Measurements from ENCODE around the gene SMIM45.
"Not testable (repeated sequence)": the region's sequence is repeated elsewhere in the genome, so short reads cannot be mapped to it uniquely, and the experiment has no call there.

The SMIM45 gene

DNA sequence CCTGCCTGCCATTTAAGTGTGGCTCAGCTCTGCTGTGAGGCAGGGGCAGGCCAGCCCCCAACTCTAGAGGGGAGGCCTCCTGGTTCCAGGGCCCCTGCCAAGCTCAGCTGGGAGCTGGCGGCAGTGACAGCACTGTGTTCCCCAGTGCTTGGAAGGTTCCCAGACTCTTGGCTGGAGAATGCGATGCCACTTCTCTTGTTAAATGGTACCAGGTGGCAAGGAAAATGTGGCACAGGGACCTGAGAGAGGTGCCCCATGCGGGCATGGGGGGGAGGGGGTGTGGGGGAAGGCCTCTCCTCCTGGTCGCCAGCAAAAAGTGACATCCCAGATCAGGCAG is 17.0 kb upstream of the SMIM45 start:
- DNase-seq = peak in 9 of 14 donors; percentile 15 to 99 (median 25)

DNA sequence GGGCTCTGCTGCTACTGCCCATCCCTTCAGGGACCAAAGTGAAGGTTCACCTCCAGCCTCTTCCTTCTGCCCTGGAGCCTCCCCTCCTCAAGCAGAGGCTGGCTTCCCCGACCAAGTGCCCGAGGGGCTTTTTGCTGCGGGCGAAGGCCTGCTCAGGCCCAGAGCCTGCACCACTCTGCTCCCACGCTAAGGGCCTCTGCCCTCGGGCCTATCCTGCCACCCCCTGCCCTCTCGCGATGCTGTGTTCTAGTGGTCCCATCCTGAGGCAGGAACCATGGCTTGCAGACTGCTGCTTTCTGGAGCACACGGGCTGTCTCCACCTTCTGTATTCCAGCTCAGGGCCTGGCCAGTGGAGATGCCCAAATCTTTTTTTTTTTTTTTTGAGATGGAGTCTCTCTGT is 16.4 kb upstream of the SMIM45 start:
- no peak for DNase-seq

DNA sequence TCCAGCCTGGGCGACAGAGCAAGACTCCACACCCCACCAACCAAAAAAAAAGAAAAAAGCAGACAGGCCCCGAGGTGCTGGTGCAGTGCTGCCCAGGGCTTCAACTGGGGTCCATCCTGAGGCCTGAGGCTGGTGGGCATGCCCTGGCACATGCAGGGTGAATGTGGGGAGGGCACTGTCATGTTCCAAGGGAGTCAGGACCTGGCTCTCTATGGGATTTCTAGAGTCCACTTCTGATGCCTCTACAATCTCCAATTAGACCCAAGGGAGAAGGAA is 15.1 kb upstream of the SMIM45 start:
- DNase-seq = no peak

DNA sequence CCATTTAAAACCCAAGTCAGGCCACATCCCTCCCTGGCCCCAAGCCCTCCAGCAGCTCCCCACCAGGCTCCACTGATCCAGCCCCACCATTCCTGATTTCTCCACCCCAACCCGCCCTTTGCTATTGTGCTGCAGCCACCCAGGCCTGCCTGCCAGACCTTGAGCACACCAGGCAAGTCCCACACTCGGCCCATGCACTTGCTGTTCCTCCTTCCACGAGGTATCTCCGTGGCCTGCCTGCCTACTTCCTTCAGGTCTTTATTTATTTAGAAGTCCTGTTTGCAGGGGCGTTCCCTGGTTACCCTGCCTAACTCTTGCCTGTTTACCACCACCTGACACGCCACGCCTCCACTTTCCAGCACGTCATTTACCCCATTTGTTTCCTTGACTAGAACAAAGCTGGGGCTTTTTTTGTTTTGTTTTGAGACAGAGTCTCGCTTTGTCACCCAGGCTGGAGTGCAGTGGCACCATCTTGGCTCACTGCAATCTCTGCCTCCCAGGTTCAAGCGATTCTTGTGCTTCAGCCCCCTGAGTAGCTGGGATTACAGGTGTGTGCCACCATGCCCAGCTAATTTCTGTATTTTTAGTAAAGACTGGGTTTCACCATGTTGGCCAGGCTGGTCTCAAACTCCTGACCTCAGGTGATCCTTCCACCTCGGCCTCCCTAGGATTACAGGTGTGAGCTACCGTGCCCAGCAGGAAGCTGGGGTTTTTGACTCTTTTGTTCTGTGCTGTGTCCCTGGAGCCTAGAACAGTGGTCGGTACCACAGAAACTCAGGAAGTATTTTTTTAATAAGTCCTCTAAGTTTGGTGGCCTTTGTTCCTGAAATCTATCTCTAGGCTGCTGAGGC is 11.7 kb upstream of the SMIM45 start:
- DNase-seq = peak in 9 of 14 donors; percentile 14 to 71 (median 43)

DNA sequence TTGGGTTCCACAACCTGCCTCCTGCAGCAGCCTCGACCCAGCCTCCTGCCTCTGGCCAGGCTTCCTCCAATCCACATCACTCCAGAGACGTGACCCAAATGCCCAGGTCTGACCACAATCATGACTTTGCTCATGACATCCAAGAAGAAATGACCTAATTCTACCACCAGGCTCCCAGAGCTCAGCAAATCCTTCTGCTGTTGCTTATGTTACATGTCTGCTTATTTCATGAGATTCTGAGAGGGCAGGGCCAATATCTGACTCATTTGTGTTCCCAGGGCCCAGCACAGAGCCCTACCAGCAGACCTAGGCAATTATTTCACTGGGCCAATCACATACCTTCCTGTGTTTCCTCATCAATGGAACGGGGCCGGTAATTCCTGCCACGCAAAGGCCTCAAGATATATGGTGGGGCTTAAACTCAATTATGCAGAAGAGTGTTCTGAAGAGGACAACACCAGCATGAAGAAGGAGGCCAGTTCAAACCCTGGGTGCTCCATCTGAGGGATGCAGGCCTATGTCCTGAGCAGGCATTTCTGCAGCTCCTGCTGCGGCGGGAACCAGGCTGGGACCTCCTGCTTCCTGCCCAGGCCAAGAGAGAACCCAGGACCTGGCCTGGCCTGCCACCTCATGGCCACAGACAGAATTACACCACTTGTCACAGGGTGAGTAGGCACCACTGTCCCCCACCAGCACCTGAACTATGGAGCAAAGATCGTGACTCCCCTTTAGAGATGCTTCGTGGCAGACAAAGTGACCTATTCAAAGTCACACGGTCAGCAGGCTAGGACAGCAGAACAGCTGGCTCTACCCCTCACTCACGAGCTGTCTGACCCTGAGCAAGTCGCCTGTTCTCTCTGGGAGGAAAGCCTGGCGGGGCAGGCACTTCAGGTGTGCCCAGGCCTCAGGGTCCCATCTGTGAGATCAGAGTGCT is 10.9 kb upstream of the SMIM45 start:
- peak in 13 of 14 donors; percentile 21 to 85 (median 72) for DNase-seq

DNA sequence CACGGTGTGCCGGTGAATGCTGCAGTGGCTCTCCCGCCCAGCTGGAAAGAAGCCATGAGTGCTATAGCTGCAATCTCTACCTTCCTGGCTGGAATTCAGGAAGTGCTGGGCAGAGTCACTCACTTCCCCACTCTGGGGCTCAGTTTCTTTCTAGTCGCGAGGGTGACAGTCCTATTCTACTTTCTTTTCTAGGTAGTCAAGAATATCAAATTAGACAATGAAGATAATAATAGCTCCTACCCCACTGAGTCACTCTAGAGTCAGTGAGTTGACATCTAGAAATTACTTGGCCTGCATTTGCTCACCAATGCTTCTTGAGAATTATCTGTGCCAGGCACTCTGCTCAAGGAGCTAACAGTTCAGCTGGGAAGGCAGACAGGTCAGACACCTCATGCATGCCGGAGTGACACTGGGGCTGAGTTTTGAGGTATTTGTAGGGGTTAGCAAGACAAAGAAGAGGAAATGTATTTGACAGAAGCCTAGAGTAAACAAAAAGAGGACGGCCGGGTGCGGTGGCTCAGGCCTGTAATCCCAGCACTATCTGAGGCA is 8.2 kb upstream of the SMIM45 start:
- DNase-seq = no peak

DNA sequence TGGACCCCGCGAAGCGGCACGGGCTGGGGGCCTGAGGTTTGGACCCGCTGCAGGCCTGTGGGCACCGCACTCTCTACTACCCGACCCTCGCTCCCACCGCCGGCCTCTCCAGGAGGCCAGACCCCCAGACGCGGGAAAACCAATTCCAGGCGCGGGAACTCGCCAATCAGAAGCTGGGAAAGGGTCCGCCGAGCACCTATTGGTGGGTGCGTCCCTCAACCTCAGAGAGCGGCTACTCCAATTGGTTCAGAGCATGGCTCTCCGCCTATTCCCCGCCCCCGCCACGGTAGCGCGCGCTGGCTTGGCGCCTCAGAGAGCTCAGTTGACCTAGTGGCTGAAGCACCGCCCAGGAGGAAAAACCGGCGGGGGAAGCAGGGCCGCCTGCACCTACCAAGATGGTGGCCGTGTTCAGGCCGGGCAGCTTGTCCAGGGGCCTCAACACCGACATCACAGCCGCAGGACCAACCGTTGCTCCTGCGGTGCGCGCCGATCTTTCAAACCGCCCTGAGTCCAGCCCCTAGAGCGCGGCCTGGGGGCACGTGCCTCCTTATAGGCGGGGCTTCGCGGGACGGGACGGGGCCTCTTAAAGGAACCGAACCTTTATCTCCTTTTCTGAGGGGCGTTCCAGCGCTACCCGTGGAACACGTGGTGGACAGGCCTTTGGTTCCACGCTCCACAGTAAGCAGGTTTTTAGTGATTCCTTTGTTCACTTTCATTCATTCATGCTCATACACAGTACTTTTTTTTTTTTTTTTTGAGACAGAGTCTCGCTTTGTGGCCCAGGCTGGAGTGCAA is 5.1 kb upstream of the SMIM45 start, which contains the start of gene CENPM:
TSS of gene CENPM (minus strand) at position 524 of the 795 bp plus-strand sequence. CDS start at position 448, 76 bp downstream.
- DNase-seq = peak; percentile 65 to 98 (median 92)

DNA sequence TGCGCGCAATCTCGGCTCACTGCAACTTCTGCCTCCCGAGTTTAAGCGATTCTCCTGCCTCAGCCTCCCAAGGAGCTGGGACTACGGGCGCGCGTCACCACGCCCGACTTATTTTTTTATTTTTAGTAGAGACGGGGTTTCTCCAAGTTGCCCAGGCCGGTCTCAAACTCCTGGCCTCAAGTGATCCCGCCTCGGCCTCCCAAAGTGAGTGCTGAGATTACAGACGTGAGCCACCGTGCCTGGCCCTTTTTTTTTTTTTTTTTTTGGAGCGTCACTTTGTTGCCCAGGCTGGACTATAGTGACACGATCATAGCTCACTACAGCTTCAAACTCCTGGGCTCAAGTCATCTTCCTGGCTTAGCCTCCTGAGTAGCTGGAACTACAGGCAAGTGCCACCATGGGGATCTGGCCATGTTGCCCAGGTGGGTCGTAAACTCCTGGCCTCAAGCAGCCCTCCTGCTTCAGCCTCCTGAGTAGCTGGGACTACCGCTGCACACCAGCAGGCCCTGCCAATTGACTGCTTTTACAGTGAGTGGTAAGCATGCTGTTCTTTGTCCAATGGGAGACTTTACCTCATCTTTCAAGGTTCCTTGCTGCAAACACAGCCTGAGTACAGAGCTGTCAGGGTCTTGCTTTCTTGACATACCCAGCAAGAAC is 4.4 kb upstream of the SMIM45 start:
- DNase-seq = no peak

DNA sequence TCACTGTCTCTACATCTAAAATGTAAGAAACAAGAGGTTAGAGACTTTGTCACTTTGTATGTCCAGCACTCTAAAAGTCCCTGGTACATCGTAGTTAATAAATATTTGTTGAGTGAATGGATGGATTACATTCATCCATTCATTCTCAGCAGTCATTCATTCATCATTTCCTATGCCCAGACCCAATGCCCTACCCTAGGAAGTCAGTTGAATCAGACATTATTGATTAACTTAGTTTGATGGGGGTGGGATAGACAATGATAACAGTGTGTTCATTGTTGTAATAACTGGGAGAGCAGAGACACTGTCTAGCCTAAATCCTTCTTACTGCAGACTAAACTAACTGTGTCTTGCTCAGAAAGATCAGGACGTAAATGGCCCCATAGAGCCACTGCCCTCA is 3.8 kb upstream of the SMIM45 start:
- DNase-seq = no peak

DNA sequence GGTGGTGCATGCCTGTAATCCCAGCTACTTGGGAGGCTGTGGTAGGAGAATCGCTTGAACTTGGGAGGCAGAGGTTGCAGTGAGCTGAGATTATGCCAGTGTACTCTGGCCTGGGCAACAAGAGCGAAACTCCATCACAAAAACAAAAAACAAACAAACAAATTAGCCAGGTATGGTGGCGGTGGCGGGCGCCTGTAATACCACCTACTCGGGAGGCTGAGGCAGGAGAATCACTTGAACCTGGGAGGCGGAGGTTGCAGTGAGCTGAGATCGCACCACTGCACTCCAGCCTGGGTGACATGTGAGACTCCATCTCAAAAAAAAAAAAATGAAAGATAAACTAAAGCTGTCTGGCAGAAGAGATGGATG is 3.0 kb upstream of the SMIM45 start:
- DNase-seq = not testable (repeated sequence)

DNA sequence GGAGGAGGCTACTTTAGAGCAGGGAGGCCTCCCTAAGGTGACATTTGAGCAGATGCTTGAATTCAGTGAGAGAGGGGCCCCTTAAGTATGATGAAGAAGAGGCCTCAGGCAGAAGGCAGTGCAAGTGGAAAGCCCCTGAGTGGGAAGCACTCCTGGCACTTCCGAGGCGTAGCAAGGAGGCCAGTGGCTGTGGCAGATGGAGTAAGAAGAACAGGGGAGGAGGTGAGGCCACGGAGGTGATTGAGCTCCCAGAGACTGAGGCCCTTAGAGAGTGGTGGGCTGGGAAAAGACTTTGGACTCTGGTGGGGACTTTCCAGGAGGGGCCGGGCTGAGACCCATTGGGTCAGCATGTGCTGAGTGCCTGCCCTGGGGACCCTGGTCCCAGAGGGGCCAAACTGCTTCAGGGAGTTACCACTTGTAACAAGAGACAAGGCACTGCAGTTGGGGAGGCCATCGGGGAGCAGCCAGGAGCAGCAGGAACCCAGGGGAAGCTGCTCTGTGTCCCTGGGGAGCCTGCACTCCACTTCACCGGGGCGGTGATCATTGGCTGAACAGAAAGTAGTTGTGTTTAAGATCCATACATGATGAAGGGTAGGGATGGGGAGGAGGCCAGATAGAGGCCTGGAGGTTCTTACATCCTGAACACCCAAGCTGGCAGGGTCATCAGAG is 2.5 kb upstream of the SMIM45 start:
- no peak for DNase-seq

DNA sequence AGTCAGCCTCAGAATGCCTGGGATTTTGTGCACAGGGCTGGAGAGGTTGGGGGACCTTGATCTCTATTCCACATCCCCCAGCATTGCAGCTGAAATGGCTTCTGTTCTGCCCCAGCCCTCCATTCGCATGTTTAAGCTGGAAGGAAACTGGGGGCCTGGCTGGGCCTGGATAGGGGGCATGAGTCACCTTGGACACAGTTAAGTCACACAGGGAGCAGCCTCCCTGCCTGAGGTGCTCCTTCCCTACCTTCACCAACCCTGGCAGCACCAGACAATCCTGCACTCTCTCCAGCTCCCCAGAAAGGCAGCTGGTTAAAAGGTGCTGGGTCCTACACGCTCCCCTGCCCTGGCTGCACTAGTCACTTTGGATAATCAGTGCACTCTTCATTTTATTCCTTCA is 763 bp downstream of the SMIM45 start:
- peak in 1 of 14 donors; percentile 39 for DNase-seq

DNA sequence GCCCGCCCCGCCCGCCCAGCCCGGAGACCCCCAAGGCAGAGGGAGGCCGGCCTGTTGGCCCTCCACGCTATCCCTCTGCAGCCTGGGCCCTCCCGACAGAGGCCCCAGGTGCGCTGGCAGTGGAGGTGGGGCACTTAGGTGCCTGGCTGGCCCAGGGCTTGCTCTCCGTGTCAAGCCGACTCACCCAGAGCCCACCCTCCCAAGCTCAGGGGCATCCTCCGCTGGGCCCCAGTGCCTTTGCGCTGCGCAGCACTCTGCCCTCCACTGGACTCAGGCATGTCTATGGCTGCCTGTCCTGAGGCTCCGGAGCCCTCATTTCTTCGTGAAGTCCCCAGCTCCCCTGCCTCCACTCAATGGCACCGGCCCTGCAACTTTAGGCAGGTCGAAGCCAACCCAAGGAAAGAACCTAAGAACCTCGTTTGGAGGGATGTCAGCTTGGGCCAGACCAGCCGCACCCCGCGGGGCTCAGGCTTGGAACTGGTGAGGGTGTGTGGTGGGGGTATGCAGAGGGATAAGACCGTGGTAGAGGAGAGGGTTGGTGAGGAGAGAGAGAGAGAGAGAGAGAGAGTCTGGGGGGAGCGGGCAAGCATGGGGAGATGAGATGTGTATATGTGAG is 6.1 kb downstream of the SMIM45 start:
- DNase-seq = no peak

DNA sequence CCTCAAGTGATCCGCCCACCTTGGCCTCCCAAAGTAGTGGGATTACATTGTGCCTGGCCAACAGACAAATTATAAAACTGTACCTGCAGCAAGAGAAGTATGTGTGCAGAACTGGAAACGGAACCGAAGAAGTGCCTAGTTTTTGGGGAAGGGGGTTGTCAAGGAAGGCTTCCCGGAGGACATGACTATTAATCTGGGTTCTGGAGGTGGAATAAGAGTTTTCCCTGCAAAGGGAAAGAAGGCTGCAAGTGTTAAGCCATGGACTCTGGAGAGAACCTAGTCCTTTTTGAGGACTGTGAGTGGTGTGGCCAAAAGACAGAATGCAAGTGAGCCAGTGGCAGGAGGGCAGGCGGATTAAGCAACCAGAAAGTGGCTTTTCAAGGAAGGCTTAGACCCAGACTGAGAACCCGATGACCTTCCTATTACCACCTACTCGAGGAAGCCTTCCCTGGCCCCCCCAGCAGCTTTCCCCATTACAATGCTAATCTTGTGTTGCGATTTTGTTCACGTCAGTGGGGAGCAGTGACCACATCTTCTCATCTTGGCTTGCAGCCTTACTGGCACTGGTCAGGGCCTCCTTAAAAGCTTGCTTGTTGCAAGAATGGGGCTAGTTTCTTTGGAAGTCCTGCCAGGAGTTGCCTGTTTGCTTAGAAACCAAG is 11.6 kb downstream of the SMIM45 start:
- DNase-seq = peak in 10 of 14 donors; percentile 17 to 63 (median 46)

DNA sequence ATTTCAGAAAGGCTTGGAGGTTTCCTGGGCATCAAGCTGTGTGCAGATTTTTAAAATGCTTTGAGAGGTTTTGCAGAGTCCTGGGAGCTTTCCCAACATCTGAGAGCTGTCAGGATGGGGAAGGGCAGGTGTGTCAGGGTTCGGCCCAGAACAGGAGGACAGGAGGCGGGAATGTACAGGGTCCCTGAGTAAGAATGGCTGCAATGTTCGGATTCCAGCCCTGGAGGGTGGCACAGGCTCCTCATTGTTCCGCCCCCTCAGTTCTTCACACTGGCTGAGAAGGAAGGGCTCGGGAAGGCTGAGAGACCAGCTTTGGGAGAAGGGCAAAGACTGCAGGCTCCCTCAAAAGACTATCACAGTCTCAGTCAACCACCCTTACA is 12.2 kb downstream of the SMIM45 start:
- peak in 2 of 14 donors; percentile 46 to 50 for DNase-seq

DNA sequence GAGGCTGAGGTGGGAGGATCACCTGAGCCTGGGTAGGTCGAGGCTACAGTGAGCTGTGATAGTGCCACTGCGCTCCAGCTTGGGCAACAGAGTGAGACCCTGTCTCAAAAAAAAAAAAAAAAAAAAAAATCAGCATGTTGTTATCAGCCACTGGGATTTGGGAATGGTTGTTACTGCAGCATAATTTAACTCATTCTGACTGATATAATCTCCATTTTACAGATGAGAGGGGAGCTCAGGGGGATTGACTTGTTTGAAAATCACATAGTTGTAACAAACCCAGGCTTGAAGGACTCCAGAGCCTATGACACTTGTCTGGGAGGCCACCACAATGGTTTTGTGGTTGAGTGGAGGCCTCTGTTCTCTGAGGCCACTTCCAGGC is 14.3 kb downstream of the SMIM45 start:
- no peak for DNase-seq

DNA sequence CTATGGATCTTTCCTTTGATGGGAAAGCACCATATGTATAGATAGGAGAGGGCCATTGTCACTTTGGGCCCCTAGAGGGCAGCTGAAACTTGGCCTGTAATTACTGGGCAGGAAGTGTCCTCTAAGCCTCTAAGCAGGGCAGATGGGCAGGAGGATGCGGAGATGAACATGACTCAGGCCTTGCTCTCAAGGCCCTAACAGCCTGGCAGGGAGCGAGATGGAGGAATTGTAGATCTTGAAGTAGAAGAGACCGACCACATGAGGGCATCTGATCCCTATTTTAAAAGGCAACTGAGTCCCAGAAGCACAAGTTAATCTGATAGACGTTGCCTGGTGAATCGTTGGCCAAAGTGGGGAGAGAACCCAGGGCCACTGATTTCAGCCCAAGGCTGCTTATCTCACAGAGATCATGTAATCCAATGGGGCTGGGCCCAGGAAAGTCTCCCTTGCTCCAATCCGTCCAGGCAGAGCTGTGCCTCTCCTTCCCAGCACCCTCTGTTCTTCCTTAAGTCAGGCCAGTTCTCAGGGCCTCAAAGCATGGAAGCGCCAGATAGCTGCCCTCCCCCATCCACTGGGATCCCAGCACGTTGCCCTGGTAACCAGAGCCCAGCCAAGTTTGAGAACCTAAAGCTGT is 14.8 kb downstream of the SMIM45 start:
- DNase-seq = peak in 10 of 14 donors; percentile 23 to 67 (median 53)

DNA sequence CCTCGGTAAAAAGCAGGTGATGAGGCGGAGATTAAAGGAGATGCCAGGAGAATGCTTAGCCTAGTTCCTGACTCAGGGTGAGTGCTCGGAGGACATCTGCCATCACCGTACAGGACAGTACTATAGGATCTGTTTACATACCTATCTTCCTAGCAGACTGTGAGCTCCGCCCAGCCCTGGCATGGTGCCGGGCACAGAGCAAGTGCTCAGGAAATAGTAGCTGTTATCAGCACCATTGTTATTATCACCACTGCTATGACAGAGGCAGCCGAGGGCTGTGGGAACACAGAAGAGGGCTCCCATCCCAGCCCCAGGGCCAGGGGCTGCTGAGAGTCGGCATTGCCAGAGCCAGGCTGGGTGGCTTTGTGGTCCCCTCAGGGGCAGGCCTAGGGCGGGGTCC is 16.7 kb downstream of the SMIM45 start:
- DNase-seq = peak in 1 of 14 donors; percentile 15

DNA sequence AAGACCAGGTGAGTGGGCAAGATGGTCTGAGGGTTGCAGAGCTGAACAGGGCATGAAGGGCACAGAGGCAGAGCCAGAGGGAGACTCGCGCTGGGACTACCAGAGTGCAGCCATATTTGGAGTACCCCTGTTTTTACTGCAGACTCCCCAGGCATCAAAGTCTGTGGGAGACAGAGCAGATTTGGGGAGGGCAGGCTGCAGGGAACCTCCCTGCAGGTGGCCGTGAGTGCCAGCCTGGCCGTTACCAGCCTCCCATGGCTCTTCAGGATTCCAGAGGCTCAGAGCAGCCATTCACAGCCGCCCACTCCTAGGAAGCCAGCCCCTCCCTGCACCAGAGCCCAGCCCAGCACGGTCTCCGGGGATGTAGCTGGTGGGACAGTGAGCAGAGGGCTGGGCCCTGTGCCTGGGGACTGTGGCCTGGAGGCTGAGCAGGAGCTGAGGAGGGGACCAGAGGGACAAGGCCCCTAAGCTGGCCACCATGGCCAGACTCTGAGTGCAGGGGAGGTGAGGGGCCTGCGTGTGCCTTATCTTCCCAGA is 17.2 kb downstream of the SMIM45 start, which contains the start of gene SEPTIN3:
TSS of gene SEPTIN3 (plus strand) at position 334 of the 537 bp plus-strand sequence. CDS start 2,050 bp downstream, outside the sequence.
- DNase-seq = no peak

Measured in C1 segment of cervical spinal cord (tissue), 14 donors.